Measurements from ENCODE around the gene MYT1.

- no peak for TF ChIP-seq POLR2A (IDR thresholded peaks at IDR 0.05; ENCODE audit: low read length)
- no peak for TF ChIP-seq GATA1 (IDR thresholded peaks at IDR 0.05; ENCODE audit: low read depth, low read length)
These were observed 64.7 kb downstream of the MYT1 start for GRCh38 chr20:64228751-64229506.

All from erythroblast (primary cell).